ENCODE measurements around the gene FHAD1.

The FHAD1 gene

DNA sequence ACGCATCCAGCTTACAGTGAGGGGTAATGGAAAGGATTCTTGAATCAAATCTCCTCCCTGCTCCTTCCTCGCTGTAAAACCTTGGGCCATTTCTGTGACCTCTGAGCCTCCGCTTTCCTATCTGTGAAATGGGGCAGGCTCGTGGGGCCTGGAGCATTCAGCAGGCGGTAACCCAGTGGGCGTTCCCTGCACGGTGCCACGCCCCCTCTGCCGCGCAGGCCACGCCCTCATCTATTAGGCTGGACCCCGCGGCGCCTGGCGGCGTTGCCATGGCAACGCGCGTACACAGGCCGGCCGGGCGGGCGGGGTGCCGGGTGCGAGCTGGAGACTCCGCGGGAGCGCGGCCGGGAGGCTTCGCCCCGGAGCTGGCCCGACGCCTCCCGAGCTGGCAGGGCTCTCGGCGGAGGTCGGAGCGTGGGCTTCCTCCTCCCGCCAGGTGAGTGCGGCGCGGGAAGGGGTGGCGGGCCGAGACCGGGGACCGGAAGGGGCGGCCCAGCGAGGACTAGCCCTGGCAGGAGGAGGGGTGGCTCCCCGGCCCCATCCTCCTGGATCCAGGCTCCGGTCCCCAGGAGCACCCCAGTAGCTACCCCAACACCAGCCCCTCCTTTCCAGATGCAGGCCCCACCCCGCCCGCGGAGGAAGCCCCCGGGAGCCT, at the start of gene FHAD1:
TSS of gene FHAD1 (plus strand) at position 264 of the 655 bp plus-strand sequence. CDS start 4,562 bp downstream, outside the sequence.
- no peak for DNase-seq

DNA sequence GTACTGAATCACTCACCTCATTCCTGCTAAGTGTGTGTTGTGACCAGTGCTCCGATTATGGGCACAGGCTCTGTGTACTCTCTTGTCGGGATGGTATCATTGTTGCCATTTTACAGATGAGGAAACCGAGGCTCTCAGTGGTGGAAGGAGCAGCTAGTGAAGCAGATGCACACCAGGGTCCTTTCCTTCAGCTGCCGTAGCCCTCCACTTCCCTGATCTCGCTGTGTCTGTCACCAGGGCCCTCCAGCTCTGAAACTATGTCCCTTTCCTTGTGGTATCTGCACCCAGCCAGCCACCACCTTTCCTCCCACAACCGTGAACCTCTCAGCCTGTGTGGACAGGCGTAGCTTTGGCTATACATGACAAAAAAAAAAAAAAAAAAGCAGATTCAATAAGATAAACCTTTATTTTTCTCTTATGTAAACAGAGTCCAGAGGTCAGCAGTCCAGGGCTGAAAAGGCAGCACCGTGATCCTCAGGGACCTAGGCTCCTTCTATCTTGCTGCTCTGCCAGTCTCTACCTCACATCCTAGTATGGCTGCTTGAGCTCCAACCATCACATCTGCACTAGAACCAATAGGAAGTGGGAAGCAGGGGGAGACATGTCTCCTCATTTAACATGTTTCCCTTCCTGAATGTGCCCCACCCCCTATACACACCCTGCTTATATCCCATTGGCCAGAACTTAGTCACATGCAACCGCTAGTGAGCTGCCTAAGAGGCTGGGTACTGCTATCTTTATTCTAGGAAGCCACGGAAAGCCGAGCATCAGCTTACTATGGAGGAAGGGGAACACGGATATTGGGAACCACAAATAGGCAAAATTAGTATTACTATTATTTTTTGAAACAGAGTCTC, 49.2 kb upstream of the FHAD1 start:
- DNase-seq, result no peak

DNA sequence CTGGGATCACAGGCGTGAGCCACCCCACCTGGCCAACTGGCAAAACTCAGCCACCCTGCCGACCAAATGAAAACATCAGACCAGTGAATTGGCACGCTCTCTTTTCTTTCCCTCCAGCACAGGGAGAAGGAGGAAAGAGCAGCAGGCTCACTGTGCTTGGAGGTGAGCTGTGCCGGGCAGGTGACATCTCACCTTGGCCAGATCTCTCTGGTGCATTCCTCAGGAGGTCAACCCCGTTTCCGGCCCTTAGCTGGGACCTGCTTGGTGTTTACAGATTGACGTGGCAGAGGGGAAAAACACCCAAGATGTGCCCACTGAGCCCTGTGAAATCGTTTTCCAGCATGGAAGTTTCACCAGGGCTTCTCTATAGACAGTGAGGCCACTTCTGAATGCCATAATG, 48.3 kb upstream of the FHAD1 start:
- no peak for DNase-seq

DNA sequence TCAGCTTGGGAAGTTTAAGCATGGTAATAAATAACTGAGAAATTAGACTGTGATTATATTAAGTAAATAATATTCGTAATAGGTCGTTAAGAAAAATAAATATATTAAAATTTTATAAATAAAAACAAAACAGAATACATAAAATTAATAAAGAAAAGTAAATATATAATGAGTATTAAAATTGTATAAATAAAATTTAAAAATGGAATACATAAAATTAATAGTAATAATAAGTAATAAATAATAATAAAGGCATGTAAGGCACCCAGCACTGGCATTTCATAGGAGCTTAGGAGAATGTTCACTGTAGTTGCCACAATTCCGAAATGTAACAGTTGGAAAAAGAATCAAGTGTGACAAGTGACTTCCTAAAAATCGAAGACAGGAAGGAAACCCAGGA, 45.8 kb upstream of the FHAD1 start:
- DNase-seq, result no peak

DNA sequence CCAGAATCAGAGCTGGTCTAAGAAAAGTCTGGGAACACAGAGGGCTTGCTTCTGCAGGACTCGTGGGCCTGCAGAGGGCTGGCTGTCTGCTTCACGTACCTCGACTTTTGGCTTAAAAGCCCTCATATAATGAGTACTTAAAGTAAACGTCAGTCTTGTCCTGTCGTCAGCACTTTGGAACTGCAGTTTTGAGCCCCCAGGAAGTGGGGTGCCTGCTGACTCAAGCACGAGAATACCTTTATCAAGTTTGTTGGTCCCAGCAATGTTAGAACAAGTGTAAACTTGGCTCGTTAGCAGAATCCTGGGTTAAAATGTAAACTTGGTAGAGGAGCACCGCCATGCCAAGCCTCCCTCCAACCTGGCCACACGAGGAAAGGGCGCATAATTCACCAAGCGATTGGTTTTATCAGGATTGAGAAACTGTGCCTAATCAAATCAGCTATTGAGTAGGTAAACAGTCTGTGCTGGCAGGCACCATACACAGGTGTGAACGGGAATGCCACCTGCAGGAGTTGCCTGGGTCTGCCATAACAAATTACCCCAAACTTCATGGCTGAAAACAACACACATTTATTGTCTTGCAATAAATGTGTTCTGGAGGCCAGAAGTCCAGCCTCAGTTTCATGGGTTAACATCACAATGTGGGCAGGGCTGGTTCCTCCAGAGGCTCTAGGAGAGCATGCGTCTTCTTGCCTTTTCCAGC, 45.0 kb upstream of the FHAD1 start:
- DNase-seq, result no peak

DNA sequence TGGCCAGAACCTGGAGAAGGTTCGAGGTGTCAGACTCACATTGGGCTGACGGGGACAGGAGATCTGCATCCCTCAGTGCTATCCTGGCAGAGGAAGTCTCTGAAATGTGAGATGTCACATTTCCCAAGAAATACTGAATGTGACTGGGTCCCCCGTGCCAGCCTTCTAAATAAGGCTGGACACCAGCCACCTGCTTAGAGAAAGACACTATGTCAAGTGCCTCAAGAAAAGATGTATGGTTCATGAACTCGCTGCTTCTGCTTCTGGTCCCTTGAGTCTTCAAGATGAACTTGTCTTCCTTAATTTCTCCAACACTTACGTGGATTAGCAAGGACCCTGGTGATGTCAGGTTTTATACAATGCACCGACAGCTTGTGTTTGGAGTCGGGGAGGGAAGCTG, 42.1 kb upstream of the FHAD1 start:
- DNase-seq, result no peak

DNA sequence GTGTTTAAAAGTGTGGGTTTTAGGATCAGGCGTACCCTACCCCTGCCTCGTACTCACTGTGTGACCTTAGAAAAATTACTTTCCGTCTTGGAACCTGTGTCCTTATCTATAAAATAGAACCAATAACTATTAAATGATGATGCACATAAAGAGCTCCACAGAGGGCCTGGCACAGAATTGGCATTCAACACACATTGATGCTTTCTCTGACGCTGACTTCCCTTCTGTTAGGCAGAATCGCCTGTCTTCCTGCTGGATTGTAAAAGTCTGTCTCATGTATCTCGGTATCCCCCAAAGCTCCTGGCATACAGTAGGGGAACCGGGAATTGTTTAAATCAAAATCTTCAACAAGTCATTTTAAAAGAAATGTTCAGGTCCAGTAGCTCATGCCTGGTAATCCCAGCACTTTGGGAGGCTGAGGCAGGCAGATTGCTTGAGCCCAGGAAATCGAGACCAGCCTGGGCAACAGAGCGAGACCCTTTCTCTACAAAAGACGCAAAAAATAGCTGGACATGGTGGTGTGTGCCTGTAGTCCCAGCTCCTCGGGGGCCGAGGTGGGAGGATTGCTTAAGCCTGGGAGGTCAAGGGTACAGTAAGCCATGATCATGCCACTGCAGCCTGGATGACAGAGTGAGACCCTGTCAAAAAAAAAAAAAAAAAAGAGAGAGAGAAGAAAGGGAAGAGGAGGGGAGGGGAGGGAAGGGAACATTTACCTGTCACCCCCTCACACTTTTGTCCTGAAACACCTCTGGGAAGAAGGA, 41.3 kb upstream of the FHAD1 start:
- DNase-seq, result no peak

DNA sequence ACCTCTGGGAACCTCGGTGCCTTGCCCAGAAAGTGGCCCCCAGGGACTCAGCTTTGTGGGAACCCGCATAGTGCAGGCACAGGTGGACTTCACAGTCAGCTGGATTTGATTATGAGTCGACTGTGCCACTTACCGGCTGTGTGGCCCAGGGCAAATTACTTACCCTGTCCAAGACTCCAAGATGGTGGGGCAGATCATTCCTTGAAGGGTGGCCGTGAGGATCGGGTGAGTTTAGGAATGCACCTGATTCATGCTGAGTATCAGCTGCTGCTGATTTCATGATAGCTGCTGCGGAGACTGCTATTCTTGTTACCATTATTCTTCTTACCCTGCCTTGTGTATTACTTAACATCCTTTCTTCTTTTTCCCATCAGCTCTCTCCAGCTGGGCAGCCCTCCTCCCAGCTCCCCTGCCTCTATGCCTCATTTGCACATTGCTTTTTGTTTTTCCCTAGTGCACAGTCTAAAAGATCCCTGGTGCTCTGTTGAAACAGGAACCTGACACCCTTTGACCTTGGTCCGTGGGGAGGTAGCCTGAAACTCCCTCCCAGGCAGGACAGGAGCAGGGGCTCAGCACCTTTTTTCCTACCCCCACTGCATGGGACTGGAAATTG, 40.5 kb upstream of the FHAD1 start:
- no peak for DNase-seq

DNA sequence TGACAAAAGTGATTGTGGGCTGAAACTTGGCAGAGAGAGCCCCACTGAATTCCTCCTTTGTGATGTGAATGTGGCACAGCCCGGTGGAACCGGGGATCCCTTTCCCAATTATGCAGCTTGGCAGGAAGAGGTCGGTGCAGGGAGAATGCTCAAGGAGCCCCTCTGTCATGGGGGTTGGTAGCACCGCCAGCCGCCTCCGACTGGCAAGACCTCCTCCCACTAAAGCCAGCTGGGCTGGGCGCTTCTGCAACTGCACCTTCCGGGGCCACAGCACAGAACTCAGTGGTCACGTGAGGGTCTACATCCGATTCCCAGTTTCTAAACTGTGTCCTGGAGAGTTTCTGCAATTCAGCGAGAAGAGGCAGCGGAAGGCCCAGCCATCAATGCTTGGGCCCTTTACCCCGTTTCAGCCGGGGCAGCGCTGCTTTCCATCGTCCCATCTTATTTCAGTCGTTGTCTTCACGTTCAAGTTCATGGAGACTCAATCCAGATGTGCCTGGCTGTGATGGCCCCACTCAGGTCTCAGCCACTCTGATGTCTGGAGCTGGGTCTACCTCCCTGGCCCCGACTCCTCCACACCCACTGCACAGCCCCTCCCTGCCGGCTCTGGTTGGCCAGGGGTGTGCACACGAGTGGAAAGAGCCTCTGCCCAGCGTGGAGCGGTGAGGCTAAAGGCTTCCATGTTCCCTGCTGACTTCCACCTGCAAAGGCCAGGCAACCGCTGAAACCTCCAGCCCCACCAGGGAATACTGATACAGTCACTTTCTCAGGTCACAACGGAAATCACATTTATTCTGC, 39.8 kb upstream of the FHAD1 start:
- no peak for DNase-seq

DNA sequence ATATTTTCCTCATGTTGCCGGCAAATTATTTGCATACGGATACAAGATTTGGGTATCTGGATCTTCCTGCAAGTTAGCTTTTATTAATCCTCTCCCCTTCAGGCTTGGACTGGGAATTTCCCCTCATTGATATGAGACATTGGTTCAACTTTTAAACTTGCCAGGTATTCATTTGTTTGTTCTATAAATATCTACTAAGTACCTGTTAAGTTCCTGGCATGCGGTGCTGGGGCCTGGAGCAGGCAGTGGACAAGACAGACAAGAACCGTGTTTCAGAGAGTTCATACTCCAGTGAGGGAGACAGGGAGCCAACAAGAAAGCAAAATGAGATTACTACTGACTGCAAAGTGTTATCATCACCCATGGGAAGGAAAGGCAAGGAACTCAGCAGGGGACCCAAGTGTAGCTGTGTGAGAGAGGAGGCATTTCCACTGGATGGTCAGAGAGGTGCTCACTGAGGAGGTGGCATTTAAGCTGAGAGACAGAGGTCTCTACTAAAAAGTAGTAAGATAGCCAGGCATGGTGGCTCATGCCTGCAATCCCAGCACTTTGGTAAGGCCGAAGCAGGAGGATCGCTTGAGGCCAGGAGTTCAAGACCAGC, 39.1 kb upstream of the FHAD1 start:
- no peak for DNase-seq

DNA sequence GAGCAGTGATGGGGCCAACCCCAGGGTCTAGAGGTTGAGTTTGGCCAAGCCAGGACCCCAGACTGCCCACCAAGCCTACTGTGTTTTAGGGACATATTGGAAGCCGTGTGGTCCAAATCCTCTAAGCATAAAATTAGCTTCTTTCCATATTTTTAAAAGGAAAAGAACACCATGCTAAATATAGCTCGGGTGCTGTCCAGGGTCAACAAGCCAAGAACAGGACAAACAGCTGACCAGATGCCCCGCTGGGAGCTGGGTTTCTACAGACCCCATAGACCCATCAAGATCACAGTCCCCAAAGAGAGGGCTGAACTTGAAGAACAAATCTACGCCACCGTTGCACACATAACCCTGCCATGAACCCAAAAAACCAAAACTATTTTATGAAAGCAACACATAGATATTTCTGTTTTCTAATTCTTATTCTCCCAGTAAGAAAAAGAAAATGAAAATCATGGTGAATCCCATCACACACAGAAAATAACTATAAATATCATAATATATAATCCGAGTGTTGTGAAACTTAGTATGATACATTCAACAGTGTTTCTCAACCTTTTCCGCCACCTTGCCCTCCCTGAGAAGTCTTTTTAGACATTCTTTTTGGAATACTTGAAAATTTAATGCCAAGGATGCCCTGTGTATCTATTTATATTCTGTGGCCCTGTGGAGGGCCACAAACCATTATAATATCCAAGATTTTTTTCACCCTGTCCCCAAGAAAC, 36.2 kb upstream of the FHAD1 start:
- no peak for DNase-seq

DNA sequence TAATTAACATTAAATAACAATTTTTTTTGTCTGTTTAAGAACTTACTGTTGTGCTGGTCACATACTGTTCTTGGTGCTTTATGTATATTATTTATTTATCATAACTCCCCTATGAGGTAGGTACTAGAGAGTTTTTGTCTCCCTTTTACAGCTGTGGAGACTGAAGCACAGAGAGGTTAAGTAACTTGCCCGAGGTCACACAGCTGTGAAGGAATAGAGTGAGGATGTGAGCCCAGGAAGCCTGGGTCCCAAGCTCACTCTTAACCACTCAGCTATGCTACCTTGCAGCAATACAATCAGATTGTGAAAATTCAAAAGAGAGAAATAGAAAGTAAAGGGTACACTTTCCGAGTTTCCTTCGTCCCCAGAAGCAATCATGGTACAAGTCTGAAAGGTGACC, 35.6 kb upstream of the FHAD1 start:
- no peak for DNase-seq

DNA sequence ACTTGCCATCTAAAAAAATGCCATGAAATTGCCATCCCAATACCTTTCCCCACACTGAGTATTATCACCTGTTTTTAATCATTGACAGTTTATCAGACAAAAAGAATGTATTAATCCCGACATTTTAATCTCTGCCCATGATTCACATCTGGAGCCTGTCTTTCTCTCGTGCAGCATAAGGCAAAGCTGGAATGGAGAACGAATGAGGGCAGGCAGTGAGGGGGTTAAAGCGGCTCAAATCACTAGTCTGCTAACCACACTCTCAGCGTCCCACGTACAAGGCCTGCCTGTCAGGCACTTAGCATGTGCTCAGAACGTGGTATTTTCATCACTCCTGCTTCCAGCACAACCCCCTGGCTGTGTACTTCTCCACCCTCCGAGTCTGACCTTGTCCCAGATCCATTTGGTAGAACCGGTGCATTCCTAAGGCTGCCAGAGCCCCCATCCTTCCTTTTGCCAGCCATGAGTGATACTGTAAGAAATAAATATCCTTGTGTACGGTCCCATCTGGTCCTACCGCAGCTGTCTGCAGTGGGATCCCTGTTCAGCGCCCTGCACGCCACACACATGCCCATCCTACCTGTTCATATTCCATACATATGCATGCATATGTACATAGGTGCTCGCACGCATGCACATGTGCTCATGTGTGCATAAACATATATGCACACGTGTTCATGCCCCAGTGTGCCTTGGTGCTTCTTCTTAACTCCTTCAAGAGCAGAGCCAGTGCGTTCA, 34.6 kb upstream of the FHAD1 start:
- DNase-seq, result no peak

DNA sequence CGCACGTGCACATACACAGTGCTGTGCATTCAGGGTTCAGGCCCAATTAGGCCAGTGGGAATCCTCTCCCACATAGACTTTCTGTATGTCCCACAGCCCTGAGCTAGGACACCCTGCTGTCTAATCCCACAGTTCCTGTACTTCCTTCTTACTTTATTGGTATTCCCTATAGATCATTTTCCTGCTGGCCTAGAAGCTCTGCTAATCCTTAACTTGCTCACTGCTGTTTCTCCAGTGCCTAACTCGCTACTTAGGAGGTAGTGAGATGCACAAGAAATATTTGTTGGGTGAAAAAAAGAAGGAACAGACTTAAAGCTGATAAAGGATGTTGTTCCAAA, 34.1 kb upstream of the FHAD1 start:
- DNase-seq, result no peak

DNA sequence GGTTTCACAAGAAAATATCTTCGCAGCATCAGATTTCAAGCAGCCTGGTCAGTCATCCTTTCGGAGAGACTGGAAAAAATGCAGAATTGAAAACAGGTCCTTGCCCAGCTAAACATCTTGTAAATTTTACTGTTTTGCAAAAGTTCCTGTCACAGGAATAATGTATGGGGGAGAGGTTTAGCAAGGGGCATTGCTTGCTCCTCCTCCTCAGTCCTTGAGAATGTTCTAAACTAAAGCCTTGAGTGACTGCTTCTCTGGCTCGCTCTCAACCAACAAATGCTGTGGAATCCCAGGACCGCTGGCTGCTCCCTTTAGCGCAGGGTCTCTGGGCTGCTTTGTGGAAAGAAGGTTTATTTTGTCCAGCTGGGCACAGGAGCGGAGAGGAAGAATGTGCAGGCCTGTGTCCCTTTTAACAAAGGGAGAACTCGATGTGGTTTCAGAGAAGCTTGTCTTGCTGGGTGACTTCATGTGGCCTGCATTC, 33.6 kb upstream of the FHAD1 start:
- DNase-seq, result peak; percentile 56

DNA sequence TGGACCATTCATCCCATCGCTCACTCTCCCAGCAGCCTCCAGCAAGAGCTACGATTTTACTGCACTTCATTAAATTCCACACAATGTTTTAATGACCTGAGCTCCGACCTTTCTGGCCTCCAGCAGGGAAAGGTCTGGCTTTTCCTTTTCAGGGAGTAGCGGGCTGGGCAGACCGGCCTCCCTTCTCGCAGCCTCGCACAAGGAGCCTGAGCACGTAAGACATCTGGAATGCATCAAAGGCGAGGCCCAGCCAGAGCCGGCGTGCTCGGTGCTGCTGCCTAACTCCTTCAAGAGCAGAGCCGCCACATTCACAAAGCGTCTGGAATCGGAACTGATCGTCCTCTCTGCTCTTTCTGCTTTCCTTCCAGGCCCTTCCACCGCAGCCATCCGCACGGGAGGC, 32.5 kb upstream of the FHAD1 start:
- no peak for DNase-seq

DNA sequence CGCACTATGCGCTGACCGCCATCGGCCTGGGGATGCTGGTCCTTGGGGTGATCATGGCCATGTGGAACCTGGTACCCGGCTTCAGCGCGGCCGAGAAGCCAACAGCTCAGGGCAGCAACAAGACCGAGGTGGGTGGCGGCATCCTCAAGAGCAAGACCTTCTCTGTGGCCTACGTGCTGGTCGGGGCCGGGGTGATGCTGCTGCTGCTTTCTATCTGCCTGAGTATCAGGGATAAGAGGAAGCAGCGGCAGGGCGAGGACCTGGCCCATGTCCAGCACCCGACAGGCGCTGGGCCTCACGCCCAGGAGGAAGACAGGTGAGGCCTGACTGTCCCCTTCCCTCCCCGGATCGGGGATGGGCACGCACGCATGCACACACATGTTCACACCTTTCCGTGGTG, 31.9 kb upstream of the FHAD1 start:
- DNase-seq, result no peak

DNA sequence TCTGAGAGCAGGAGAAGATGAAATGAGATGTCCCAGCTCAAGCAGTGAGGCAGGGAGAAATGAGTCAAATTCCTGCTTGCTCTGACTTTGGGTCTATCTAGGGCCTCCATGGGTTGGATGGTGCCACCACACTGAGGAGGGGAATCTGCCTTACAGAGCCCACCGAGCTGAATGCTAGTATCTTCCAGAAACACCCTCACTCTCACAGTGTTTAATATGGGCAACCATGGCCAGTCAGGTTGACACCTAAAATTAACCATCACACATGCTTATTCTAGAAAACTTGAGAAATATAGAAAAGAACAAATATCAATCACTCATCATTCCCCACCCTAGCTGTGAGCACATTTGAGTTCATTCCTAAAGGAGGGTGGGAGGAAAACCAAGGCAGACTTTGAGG, 29.4 kb upstream of the FHAD1 start:
- no peak for DNase-seq

DNA sequence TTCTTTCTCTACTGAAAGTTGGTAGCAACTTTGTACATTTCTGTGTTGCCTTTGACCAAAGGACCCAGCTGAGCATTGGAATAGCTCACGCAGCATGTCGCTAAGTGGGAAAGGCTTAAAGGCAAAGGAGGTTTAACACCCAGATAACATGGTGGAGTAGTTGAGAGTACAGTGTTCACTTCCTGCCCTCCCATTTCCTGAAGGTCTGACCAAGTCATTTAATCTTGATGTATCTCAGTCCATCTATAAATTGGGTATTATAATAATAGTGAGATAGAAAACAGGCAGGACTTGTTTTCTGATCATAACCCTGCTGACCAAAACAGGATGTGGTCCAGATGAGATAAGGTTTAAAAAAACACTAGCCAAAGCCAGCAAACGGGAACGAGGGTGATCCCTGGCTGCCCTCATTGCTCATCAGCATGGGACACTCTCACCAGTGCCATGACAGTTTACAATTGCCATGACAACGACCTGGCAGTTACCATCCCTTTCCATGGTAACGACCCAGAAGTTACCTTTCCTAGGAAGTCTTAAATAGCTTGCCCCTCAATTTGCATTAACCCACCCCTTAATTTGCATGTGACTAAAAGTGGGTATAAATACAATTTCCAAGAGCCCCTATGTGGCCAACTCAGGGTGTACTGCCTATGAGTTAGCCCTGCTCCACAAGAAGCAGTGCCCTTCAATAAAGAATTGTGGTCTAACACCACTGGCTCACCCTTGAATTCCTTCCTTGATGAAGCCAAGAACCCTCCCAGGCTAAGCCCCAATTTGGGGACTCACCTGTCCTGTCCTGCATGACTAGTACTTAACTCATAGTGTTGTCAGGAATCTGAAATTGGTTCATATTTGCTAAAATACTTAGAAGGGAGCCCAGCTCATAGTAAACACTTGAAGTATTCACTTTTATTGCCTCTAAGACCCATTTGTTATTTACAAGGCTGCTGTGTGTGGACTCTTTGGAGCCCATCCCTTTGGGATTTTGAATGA, 28.4 kb upstream of the FHAD1 start:
- peak; percentile 50 for DNase-seq
